GM21515 (cell line): ENCODE data around the gene ARHGDIB.

ENCODE experiments used
- ATAC-seq: cut with Tn5 transposase; IDR thresholded peaks from one replicate; pipeline ENCODE4 v1.9.1; 2021; ENCODE audit not compliant: unreplicated experiment

Gene ARHGDIB

GRCh38 chr12:14900521-14901227 is 60.7 kb downstream of the ARHGDIB start:
- no peak for ATAC-seq

- ATAC-seq = no peak
Observed at GRCh38 chr12:14896521-14897169, 64.8 kb downstream of the ARHGDIB start.

GRCh38 chr12:14893506-14894250 is 67.7 kb downstream of the ARHGDIB start:
- no peak for ATAC-seq

DNA sequence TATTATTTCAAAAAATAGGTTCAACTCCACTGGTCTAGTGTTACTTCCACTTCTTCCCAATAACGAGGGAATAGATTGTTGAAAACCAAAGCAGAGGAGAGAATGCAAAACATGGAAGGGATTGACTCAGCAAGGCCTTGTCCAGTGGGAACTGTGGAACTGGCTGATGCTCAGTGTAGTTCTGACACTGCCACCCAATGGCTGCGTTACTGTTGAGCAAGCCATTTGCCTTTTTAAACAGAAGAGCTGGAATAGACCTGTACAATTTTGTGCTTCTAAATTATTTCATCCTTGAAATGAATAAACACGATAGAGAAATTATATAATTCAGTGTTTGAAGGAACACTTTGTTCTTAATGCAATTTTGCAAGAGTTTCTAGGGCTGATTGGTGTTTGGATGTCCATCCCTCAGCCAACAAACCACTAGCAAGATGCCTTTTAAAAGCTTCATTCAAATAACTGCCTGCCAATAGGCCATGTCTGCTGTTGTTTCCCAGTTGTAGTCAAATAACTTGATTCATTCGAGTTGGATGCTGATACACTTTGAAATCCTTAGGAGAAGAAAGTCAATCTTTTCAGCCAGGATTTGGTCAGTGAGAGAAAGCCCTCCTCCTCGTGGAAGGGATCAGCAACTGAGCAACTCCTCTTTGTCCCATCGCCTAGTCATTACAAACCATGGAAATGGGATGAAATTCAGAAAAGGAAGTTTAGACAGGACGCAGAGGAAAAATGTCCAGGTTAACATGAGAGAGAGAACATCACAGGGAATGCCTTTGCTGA is 68.5 kb downstream of the ARHGDIB start:
- ATAC-seq = no peak
